Transverse colon (tissue), 4 donors: ENCODE measurements around the gene GABRD. TPM values are rescaled to one million over a fixed set of nuclear protein-coding genes. Genes with fewer than 3 reads are reported as not detected.

Source experiments
- DNase-seq: peaks from one replicate; pipeline ENCODE4 v3.0.0-alpha.2; 2019
- H3K27ac ChIP-seq, 4 donors: fragments of 200-600 bp; sonication (generic); 2 replicates each; pipeline ENCODE4 v1.5.1; 2016 to 2018; ENCODE audit warnings: inconsistent platforms in 4 of 4
- H3K27me3 ChIP-seq: fragments of 200-600 bp; sonication (generic); 2 replicates; pipeline ENCODE4 v1.5.1; 2017; ENCODE audit warnings: inconsistent platforms
- H3K36me3 ChIP-seq, 4 donors: fragments of 200-600 bp; sonication (generic); 2 replicates each; pipeline ENCODE4 v1.5.1; 2017 to 2019; ENCODE audit warnings: inconsistent platforms in 4 of 4
- H3K4me1 ChIP-seq, 4 donors: fragments of 200-600 bp; sonication (generic); 2 replicates each; pipeline ENCODE4 v1.5.1; 2017 to 2020; ENCODE audit warnings: inconsistent platforms in 4 of 4
- H3K4me3 ChIP-seq, 4 donors: fragments of 200-600 bp; sonication (generic); 1 replicate in 1 of 4; 2 replicates in 3 of 4; pipeline versions ENCODE4 v1.5.1 to v1.6.1; 2017 to 2019; ENCODE audit warnings: inconsistent platforms in 4 of 4
- H3K9me3 ChIP-seq, 2 donors: fragments of 200-600 bp; sonication (generic); 2 replicates each; pipeline ENCODE4 v1.5.1; 2017 to 2019; ENCODE audit warnings: inconsistent platforms in 2 of 2
- EP300 ChIP-seq: sonication (generic); formaldehyde crosslinking; IDR thresholded peaks from one replicate; pipeline ENCODE4 v1.6.1; 2017; ENCODE audit warnings: antibody characterized with exemption, low read depth
- POLR2A ChIP-seq: fragments of 450-650 bp; IDR thresholded peaks from one replicate; pipeline ENCODE4 v1.6.1; 2016; ENCODE audit warnings: antibody characterized with exemption, mild to moderate bottlenecking, moderate library complexity
- POLR2AphosphoS5 ChIP-seq, 3 donors: sonication (generic); formaldehyde crosslinking; IDR thresholded peaks; one replicate each; pipeline ENCODE4 v1.6.1; 2016; ENCODE audit warnings: antibody characterized with exemption in 3 of 3
- WGBS, 2 donors: methylation state at CpG; one replicate each; pipeline ENCODE4 v1.1.5; 2018; ENCODE audit warnings: low coverage in 1 of 2; 5-methylcytosine and 5-hydroxymethylcytosine counted together
- in situ Hi-C, 4 donors: fragments of 200-750 bp; cut with MboI; loops; one replicate each; pipeline versions ENCODE4 v1.15.0 to v1.15.1; 2017; ENCODE audit warnings: low sequenced_read_pairs in 3 of 4, low pct_ligation_motif_present in 1 of 4, low pct_unique_long_range_greater_than_20kb in 1 of 4
- intact Hi-C: fragments of 100-400 bp; cut with DNase I; formaldehyde crosslinking; loops from one replicate; pipeline ENCODE4 v1.15.1; 2023; ENCODE audit warnings: low total_unique reads
- total RNA-seq, 4 donors: library from RNA; depleted of rRNA; stranded (reverse); fragments of >200 nt; gene quantifications; one replicate each; pipeline ENCODE4 v1.1.0, GENCODE V29; 2016
- TF ChIP-seq, protein P1 (sequence below), 5 experiments: fragments of 200-600 bp in 3 of 5; fragments of 450-650 bp in 2 of 5; sonication (generic) in 3 of 5; IDR thresholded peaks; 1 replicate in 2 of 5; 2 replicates in 3 of 5; pipeline ENCODE4 v1.5.1; 2016 to 2017; ENCODE audit warnings: antibody characterized with exemption in 5 of 5, inconsistent platforms in 3 of 5, mild to moderate bottlenecking in 2 of 5, moderate library complexity in 1 of 5

The GABRD gene
- total RNA-seq, 4 donors from 2014 or later = not detected

DNA sequence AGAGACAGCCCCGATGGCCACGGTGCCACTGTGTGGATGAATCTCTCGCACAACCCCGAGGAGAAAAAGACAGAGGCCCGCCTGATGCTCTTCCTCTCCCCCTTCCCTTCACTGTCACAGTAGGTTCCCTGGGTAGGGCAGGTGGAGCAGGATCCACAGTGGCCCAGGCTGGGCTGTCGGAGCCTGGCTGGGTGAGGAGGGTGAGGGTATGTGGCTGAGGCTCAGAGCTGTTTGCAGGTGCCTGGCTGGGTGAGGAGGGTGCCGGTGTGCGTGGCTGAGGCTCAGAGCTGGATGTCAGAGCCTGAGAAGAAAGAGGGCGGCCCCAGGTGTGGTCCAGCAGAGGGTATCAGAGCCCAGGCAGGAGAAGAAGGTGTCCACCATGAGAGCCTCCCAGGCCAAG lies 18.3 kb upstream of the GABRD start:
- in situ Hi-C loops = no loop called here
- WGBS, 2 donors = 91% methylated on average over 9 of the region's 9 CpGs; no CpG with 5 or more reads in 1 of the 2 donors
- TF ChIP-seq EP300 (no peak), POLR2A (no peak), POLR2AphosphoS5 (IDR thresholded peaks at IDR 0.05) (no peak)
- TF ChIP-seq, protein P1, sequence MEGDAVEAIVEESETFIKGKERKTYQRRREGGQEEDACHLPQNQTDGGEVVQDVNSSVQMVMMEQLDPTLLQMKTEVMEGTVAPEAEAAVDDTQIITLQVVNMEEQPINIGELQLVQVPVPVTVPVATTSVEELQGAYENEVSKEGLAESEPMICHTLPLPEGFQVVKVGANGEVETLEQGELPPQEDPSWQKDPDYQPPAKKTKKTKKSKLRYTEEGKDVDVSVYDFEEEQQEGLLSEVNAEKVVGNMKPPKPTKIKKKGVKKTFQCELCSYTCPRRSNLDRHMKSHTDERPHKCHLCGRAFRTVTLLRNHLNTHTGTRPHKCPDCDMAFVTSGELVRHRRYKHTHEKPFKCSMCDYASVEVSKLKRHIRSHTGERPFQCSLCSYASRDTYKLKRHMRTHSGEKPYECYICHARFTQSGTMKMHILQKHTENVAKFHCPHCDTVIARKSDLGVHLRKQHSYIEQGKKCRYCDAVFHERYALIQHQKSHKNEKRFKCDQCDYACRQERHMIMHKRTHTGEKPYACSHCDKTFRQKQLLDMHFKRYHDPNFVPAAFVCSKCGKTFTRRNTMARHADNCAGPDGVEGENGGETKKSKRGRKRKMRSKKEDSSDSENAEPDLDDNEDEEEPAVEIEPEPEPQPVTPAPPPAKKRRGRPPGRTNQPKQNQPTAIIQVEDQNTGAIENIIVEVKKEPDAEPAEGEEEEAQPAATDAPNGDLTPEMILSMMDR (IDR thresholded peaks at IDR 0.05) = no peak
- intact Hi-C loops = no loop called here
- H3K36me3 ChIP-seq = no peaks in the 10 kb centered on the region
- H3K27ac ChIP-seq = no peak overlapping the region
- H3K4me1 ChIP-seq = peaks cover 0 to 8% (median 7%) of the 10 kb centered on the region in 4 donors
- no peak for DNase-seq
- no peak overlapping the region for H3K4me3 ChIP-seq
- no peaks in the 10 kb centered on the region for H3K9me3 ChIP-seq
- H3K27me3 ChIP-seq = peaks cover 77% of the 10 kb centered on the region

DNA sequence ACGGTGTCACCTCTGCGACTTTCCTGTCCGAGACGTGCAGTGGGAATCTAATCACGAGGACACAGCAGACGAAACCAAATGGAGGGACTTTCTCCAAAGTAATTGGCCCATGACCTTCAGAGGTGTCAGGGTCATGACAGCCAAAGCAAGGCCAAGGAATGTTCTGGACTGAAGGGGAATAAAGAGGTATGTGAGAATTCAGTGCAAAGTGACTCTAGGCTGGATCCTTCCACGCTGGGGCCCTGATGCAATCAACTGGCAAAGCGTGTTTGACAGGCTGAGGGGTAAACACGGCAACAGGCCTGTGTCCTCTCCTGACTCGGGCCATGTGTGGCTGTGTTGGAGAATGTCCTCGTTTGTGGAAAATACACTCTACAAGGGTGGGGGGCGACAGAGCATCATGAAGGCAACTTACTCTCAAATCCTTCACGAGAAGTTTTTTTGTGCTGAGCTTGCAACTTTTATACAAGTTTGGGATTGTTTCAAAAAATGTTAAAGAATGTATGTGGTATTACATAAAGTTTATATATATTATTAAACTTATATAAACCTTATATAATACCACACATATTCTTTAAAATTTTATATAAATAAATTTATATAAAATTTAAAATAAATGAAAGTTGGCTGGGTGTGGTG lies 17.3 kb upstream of the GABRD start:
- Histone ChIP-seq H3K4me3 (no peak overlapping the region), H3K9me3 (no peaks in the 10 kb centered on the region), H3K27ac (no peak overlapping the region), H3K36me3 (no peaks in the 10 kb centered on the region), H3K4me1 (peaks cover 0 to 7% (median 6%) of the 10 kb centered on the region in 4 donors), H3K27me3 (peaks cover 86% of the 10 kb centered on the region)
- 65% methylated on average over 4 to 13 of the region's 13 CpGs for WGBS, 2 donors
- no peak for DNase-seq
- TF ChIP-seq EP300 (no peak), POLR2A (no peak), POLR2AphosphoS5 (IDR thresholded peaks at IDR 0.05) (no peak)
- TF ChIP-seq, protein P1 (IDR thresholded peaks at IDR 0.05) = no peak
- intact Hi-C loops = no loop called here
- in situ Hi-C loops = no loop called here

DNA sequence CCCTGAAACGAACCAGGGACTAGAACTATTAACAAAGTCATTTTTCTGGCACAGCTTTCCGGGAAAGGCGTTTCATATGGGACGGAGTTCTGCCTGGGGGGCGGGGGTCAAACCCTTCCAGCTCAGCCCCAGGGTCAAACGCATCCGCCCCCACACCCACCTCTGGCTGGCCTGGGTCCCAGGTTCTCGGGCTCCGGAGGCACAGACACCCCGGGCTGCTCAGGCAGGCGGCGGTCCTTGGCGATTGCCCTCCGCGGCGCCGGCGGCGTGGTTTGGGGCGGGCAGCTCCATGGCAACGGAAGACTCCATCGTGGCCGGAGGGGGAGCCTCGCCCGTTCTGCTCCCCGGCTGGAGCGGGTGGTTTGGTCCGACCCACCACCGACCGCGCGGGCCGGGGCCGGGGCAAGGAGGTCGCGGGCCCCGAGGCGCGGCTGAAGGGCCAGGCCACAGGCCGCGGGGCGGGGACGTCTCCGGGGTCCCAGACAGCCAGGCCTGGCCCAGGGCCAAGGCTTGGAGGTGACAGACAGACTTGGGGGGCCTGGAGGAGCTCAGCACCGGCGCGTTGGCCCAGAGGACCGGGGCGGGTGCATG lies 15.5 kb upstream of the GABRD start, which contains the start of gene CFAP74:
CFAP74 (minus strand) TSS at position 246 of the 591 bp plus-strand sequence. CDS start 12,830 bp downstream, outside the sequence.
- DNase-seq = no peak
- intact Hi-C loops = no loop called here
- TF ChIP-seq POLR2AphosphoS5 (IDR thresholded peaks at IDR 0.05) = no peak
- TF ChIP-seq EP300 = no peak
- no peak for TF ChIP-seq POLR2A
- TF ChIP-seq, protein P1 (IDR thresholded peaks at IDR 0.05) = no peak
- H3K9me3 ChIP-seq = no peaks in the 10 kb centered on the region
- peak within 1 kb of the TSS in 1 of 4 donors; percentile 15 for H3K4me3 ChIP-seq
- H3K4me1 ChIP-seq = peaks cover 0 to 7% (median 6%) of the 10 kb centered on the region in 4 donors
- 0 to 10% methylated on average over 1 to 26 of the region's 49 CpGs for whole genome bisulfite sequencing, 2 donors
- H3K36me3 ChIP-seq = no peaks in the 10 kb centered on the region
- no peak within 1 kb of the TSS for H3K27ac ChIP-seq
- in situ Hi-C loops = no loop called here
- H3K27me3 ChIP-seq = peaks cover 89% of the 10 kb centered on the region

DNA sequence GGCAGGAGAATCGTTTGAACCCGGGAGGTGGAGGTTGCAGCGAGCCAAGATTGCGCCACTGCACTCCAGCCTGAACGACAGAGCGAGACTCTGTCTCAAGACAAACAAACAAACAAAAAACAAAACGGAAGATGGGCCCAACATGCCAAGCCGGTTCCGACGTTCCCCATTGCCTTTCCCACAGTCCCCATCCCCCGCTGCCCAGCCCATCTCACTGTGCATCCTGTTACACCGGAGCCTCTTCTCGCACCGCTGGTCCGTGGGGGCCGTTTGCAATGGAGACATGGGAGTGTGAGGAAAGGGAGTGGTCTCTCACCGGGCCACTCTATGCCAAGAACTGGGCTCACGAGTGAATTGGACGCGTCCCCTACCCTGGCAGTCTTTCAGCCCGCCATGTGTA lies 14.3 kb upstream of the GABRD start:
- no peak for TF ChIP-seq POLR2AphosphoS5 (IDR thresholded peaks at IDR 0.05)
- no peak for TF ChIP-seq EP300
- no peak for TF ChIP-seq POLR2A
- TF ChIP-seq, protein P1 (IDR thresholded peaks at IDR 0.05) = no peak
- peaks cover 89% of the 10 kb centered on the region for H3K27me3 ChIP-seq
- H3K27ac ChIP-seq = no peak overlapping the region
- H3K36me3 ChIP-seq = no peaks in the 10 kb centered on the region
- no peaks in the 10 kb centered on the region for H3K9me3 ChIP-seq
- H3K4me1 ChIP-seq = peaks cover 0 to 7% (median 6%) of the 10 kb centered on the region in 4 donors
- in situ Hi-C loops (no loop called here), intact Hi-C loops (no loop called here)
- WGBS, 2 donors = 74% methylated on average over 21 of the region's 21 CpGs; no CpG with 5 or more reads in 1 of the 2 donors
- no peak for DNase-seq
- H3K4me3 ChIP-seq = no peak overlapping the region
